Upper lobe of right lung (tissue), 1 donor: ENCODE results near the gene CEP89. TPM values are rescaled to one million over a fixed set of nuclear protein-coding genes. Genes with fewer than 3 reads are reported as not detected.
A peak's percentile ranks its signal among the peaks of the same experiment; 100 is the strongest.

Source experiments
- ATAC-seq: fragments of 200-7000 bp; cut with Tn5 transposase; one replicate; pipeline ENCODE4 v1.9.1; 2020; ENCODE audit warnings: mild to moderate bottlenecking, moderate library complexity
- DNase-seq: peaks from one replicate; pipeline ENCODE4 v3.0.0-alpha.2; 2020
- H3K27ac ChIP-seq: fragments of 200-600 bp; one replicate; pipeline ENCODE4 v1.8.0; 2022
- H3K27me3 ChIP-seq: fragments of 200-600 bp; one replicate; pipeline ENCODE4 v1.8.0; 2022; ENCODE audit warnings: mild to moderate bottlenecking
- H3K36me3 ChIP-seq: fragments of 200-600 bp; one replicate; pipeline ENCODE4 v1.8.0; 2022
- H3K4me1 ChIP-seq: fragments of 200-600 bp; one replicate; pipeline ENCODE4 v1.8.0; 2022
- H3K4me3 ChIP-seq: fragments of 200-600 bp; one replicate; pipeline ENCODE4 v1.8.0; 2022; ENCODE audit warnings: mild to moderate bottlenecking
- H3K9me3 ChIP-seq: fragments of 200-600 bp; one replicate; pipeline ENCODE4 v1.8.0; 2022
- intact Hi-C: fragments of 100-400 bp; cut with DNase I; formaldehyde crosslinking; loops from one replicate; pipeline ENCODE4 v1.11.0; 2022
- total RNA-seq: library from RNA; stranded (reverse); fragmentation: NEBNext Ultra II Directional; extraction: Animal tissue kit (Norgen Biotek cat#: 25700); gene quantifications from one replicate; pipeline ENCODE4 v1.2.1, GENCODE V29; 2021
- TF ChIP-seq, protein P1 (sequence below): fragments of 200-600 bp; IDR thresholded peaks from one replicate; pipeline ENCODE4 v1.8.0; 2022; ENCODE audit warnings: antibody characterized with exemption
- donor health status: DM: no; HTN: yes; CAD: no; lungs with severe emphysema.

Gene CEP89
- total RNA-seq, 1 donor from 2014 or later, result 19.3 TPM

DNA sequence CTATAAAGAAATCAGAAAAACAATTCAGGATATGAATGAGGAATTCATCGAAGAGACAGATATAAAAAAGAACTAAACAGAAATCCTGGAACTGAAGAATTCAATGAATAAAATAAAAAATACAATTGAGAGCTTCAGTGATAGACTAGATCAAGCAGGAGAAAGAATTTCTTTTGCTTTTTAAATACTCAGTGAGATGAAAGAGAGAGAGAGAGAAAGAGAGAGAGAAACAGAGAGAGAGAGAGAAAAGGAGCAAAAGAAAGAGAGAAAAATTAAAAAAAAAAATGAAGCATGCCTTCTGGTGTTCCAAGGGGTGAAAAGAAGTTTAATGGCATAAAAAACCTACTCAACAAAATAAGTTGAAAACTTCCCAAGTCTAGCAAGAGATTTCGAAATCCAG, 80.1 kb downstream of the CEP89 start:
- Histone ChIP-seq H3K27ac (no peak overlapping the region), H3K4me1 (no peaks in the 10 kb centered on the region), H3K9me3 (peaks cover 7% of the 10 kb centered on the region), H3K36me3 (no peaks in the 10 kb centered on the region), H3K4me3 (no peak overlapping the region), H3K27me3 (no peaks in the 10 kb centered on the region)
- no peak for DNase-seq
- TF ChIP-seq, protein P1, sequence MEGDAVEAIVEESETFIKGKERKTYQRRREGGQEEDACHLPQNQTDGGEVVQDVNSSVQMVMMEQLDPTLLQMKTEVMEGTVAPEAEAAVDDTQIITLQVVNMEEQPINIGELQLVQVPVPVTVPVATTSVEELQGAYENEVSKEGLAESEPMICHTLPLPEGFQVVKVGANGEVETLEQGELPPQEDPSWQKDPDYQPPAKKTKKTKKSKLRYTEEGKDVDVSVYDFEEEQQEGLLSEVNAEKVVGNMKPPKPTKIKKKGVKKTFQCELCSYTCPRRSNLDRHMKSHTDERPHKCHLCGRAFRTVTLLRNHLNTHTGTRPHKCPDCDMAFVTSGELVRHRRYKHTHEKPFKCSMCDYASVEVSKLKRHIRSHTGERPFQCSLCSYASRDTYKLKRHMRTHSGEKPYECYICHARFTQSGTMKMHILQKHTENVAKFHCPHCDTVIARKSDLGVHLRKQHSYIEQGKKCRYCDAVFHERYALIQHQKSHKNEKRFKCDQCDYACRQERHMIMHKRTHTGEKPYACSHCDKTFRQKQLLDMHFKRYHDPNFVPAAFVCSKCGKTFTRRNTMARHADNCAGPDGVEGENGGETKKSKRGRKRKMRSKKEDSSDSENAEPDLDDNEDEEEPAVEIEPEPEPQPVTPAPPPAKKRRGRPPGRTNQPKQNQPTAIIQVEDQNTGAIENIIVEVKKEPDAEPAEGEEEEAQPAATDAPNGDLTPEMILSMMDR, result no peak
- ATAC-seq, result no peak
- intact Hi-C loops, result no loop called here

DNA sequence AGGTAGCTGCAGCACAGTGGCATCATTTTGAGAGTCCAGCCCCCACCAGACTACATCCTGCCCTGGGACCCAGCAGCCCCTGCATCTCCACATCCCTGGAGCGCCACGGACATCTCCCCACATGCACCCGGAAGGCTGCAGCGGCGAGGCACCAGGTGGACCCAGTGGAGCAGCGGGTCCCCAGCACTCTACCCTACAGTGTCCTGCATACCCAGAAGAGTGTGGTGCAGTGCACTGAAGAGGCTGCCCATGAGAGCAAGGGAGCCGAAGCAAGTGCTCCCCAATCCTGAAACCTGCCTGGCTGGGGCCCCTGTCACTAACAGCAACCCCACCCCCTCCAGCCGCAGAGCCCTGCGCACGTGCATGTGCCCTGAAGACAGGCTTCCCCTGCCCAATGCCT, 80.9 kb downstream of the CEP89 start:
- intact Hi-C loops, result no loop called here
- DNase-seq (peak; percentile 57), ATAC-seq (peak; percentile 22)
- Histone ChIP-seq H3K27ac (no peak overlapping the region), H3K4me3 (no peak overlapping the region), H3K36me3 (no peaks in the 10 kb centered on the region), H3K27me3 (no peaks in the 10 kb centered on the region), H3K9me3 (peaks cover 7% of the 10 kb centered on the region), H3K4me1 (no peaks in the 10 kb centered on the region)
- TF ChIP-seq, protein P1, result no peak

DNA sequence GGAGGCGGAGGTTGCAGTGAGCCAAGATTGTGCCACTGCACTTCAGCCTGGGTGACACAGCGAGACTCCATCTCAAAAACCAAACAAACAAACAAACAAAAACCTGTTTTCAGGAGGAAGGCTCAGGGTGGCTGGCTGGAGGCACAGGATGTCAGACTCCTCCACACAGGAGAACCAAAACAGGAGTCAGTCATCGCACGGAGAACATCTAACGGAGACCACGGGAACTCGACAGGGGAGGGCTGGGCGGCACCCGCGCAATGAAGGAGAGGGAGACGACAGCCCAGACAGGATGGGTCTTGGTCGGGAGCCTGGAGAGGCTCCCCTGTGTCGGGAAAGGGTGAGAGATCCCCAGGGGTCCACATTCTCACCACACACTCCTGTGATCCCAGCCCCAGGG, 81.4 kb downstream of the CEP89 start:
- intact Hi-C loops, result no loop called here
- no peaks in the 10 kb centered on the region for H3K36me3 ChIP-seq

DNA sequence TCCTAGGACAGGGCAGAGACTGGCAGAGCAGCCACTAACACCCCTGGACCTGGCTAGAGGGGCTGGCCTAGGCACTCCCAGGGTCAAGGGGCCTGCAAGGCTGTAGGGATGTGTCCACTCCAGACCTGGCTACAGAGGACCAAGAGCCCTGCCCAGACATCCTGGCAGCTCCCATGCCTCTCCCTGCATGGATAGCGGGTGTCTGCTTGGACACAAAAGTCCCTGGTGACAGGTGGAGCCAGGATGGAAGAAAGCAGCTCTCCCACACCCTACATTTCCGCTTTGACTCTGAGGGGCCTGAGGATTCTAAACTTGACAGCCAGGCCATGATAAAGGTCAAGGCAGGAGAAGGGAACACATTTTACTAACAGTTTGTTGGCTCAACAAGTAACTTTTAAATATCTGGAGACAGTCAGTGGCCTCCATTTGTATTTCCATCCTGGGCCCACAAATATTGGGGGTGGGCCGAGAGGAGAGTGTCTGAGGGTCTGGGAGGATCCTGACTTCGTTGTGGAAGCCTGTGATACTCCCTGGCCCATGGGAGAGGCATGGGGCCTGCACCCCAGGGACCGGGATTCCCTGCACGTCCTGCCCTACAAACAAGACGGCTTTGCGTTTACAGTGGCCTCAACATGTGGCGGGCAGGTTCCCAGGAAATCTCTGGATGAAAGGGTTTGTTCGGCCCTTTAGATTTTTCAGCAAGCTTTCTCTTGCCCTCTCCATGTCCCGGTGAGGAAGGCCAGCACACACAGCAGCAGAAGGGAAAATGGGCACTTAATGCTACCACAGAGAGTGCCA, 82.4 kb downstream of the CEP89 start:
- H3K4me1 ChIP-seq, result no peaks in the 10 kb centered on the region
- ATAC-seq, result peak; percentile 13
- intact Hi-C loops, result no loop called here
- H3K27ac ChIP-seq, result no peak overlapping the region
- peak; percentile 17 for DNase-seq
- H3K27me3 ChIP-seq, result no peaks in the 10 kb centered on the region
- TF ChIP-seq, protein P1, result no peak
- no peak overlapping the region for H3K4me3 ChIP-seq
- H3K9me3 ChIP-seq, result peaks cover 7% of the 10 kb centered on the region
- H3K36me3 ChIP-seq, result no peaks in the 10 kb centered on the region

More for the DNA sequence above, 81.4 kb downstream of the CEP89 start:
- Histone ChIP-seq H3K27me3 (no peaks in the 10 kb centered on the region), H3K9me3 (peaks cover 7% of the 10 kb centered on the region), H3K27ac (no peak overlapping the region), H3K4me3 (no peak overlapping the region), H3K4me1 (no peaks in the 10 kb centered on the region)
- no peak for ATAC-seq
- DNase-seq, result peak; percentile 27
- TF ChIP-seq, protein P1, result no peak

DNA sequence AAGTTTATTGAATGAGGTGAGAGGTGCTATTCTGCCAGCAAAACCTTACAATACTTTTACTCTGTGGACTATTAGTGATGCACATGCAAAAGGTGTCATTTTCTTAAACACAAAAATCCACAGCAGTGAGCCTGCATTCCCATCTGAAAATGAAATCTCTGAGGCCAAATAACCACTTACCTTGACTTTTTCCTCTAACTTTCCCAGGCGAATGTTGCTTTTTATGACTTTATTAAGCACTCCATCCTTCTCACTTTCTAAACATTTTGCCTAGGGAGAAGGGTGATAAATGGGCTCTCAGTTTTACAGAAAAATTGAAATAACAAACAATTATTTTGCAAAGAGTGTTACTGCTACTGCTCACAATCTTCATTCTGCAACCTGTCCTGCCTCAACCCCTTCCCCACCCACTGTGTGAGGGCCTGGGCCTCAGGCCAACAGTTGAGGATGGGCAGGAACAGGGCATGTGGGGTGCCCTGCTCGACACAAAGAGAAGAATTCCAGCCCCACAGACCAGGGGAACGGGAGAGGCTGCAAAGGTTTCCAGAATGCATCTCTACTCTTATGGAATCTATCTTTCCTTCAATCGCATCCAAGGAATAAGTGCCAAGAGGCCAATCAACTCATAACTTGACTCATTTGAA, 84.1 kb downstream of the CEP89 start:
- H3K27me3 ChIP-seq, result no peaks in the 10 kb centered on the region
- H3K9me3 ChIP-seq, result peaks cover 7% of the 10 kb centered on the region
- intact Hi-C loops, result no loop called here
- H3K27ac ChIP-seq, result no peak overlapping the region
- DNase-seq, result no peak
- H3K36me3 ChIP-seq, result no peaks in the 10 kb centered on the region
- TF ChIP-seq, protein P1, result no peak
- no peak overlapping the region for H3K4me3 ChIP-seq
- no peaks in the 10 kb centered on the region for H3K4me1 ChIP-seq
- ATAC-seq, result no peak
